Liver (tissue), 9 donors: Measurements from ENCODE around the gene TAF6L. TPM values are rescaled to one million over a fixed set of nuclear protein-coding genes. Genes with fewer than 3 reads are reported as not detected.
A peak's percentile ranks its signal among the peaks of the same experiment; 100 is the strongest.

Experiments
- DNase-seq: peaks from one replicate; pipeline ENCODE4 v3.0.0-alpha.2; 2017; ENCODE audit warnings: low spot score
- H3K27ac ChIP-seq, 2 donors: one replicate each; pipeline ENCODE4 v1.7.0; 2013; ENCODE audit warnings: inconsistent platforms in 2 of 2, low read length in 2 of 2, control low read depth in 1 of 2, low read depth in 1 of 2, mild to moderate bottlenecking in 1 of 2
- H3K27me3 ChIP-seq, 4 donors: one replicate each; pipeline versions ENCODE4 v1.6.1 to v1.7.0; 2013; ENCODE audit warnings: low read length in 3 of 4, inconsistent platforms in 1 of 4, mild to moderate bottlenecking in 1 of 4, moderate library complexity in 1 of 4; ENCODE audit not compliant: control insufficient read depth in 4 of 4, insufficient read depth in 4 of 4
- H3K36me3 ChIP-seq, 4 donors: one replicate each; pipeline versions ENCODE4 v1.6.1 to v1.7.0; 2013; ENCODE audit warnings: low read length in 3 of 4, mild to moderate bottlenecking in 3 of 4, low read depth in 1 of 4, moderate library complexity in 1 of 4; ENCODE audit not compliant: control insufficient read depth in 4 of 4, insufficient read depth in 3 of 4
- H3K4me1 ChIP-seq, 4 donors: one replicate each; pipeline versions ENCODE4 v1.6.1 to v1.7.0; 2013; ENCODE audit warnings: low read length in 3 of 4, mild to moderate bottlenecking in 3 of 4, moderate library complexity in 1 of 4; ENCODE audit not compliant: control insufficient read depth in 4 of 4, insufficient read depth in 4 of 4
- H3K4me3 ChIP-seq, 3 donors: one replicate each; pipeline versions ENCODE4 v1.6.1 to v1.7.0; 2013; ENCODE audit warnings: low read length in 3 of 3, control low read depth in 1 of 3, low read depth in 1 of 3, mild to moderate bottlenecking in 1 of 3
- H3K9ac ChIP-seq, 2 donors: one replicate each; pipeline ENCODE4 v1.7.0; 2013; ENCODE audit warnings: low read length in 2 of 2, mild to moderate bottlenecking in 2 of 2, moderate library complexity in 2 of 2, control low read depth in 1 of 2, low read depth in 1 of 2
- H3K9me3 ChIP-seq, 4 donors: one replicate each; pipeline versions ENCODE4 v1.6.1 to v1.7.0; 2013; ENCODE audit warnings: low read length in 3 of 4; ENCODE audit not compliant: control insufficient read depth in 4 of 4
- ATF3 ChIP-seq: IDR thresholded peaks from 2 replicates; pipeline ENCODE4 v1.6.1; 2016; ENCODE audit warnings: antibody characterized with exemption
- CTCF ChIP-seq: fragments of 150-350 bp; IDR thresholded peaks from 2 replicates; pipeline ENCODE4 v1.5.1; 2017; ENCODE audit warnings: improper control_type of control experiment, low read depth, low read length; ENCODE audit not compliant: missing input control
- EGR1 ChIP-seq, 2 donors: IDR thresholded peaks; 2 replicates each; pipeline ENCODE4 v1.6.1; 2016 to 2018; ENCODE audit warnings: antibody characterized with exemption in 2 of 2, low read depth in 2 of 2
- FOXA1 ChIP-seq: IDR thresholded peaks from 2 replicates; pipeline ENCODE4 v1.6.1; 2016; ENCODE audit warnings: antibody characterized with exemption
- FOXA2 ChIP-seq: IDR thresholded peaks from 2 replicates; pipeline ENCODE4 v1.6.1; 2016; ENCODE audit warnings: antibody characterized with exemption
- GABPA ChIP-seq, 2 donors: IDR thresholded peaks in 1 of 2; conservative IDR thresholded peaks in 1 of 2; 2 replicates each; pipeline ENCODE4 v1.6.1; 2016; ENCODE audit warnings: antibody characterized with exemption in 2 of 2, mild to moderate bottlenecking in 1 of 2, moderate library complexity in 1 of 2
- HNF4A ChIP-seq, 2 donors: conservative IDR thresholded peaks; 2 replicates each; pipeline ENCODE4 v1.6.1; 2016; ENCODE audit warnings: antibody characterized with exemption in 2 of 2, mild to moderate bottlenecking in 2 of 2
- HNF4G ChIP-seq: IDR thresholded peaks from 2 replicates; pipeline ENCODE4 v1.6.1; 2016; ENCODE audit warnings: antibody characterized with exemption
- JUND ChIP-seq, 2 donors: IDR thresholded peaks; 2 replicates each; pipeline ENCODE4 v1.6.1; 2016; ENCODE audit warnings: antibody characterized with exemption in 2 of 2
- MAX ChIP-seq: IDR thresholded peaks from 2 replicates; pipeline ENCODE4 v1.6.1; 2016; ENCODE audit warnings: antibody characterized with exemption
- NR2F2 ChIP-seq: IDR thresholded peaks from 2 replicates; pipeline ENCODE4 v1.6.1; 2016; ENCODE audit warnings: antibody characterized with exemption
- RAD21 ChIP-seq, 2 donors: IDR thresholded peaks; 2 replicates each; pipeline ENCODE4 v1.6.1; 2016; ENCODE audit warnings: antibody characterized with exemption in 2 of 2, mild to moderate bottlenecking in 2 of 2
- REST ChIP-seq: IDR thresholded peaks from 2 replicates; pipeline ENCODE4 v1.6.1; 2016; ENCODE audit warnings: antibody characterized with exemption, mild to moderate bottlenecking
- RXRA ChIP-seq, 2 donors: IDR thresholded peaks; 2 replicates each; pipeline ENCODE4 v1.6.1; 2017 to 2018; ENCODE audit warnings: antibody characterized with exemption in 2 of 2, mild to moderate bottlenecking in 1 of 2
- SP1 ChIP-seq: IDR thresholded peaks from 2 replicates; pipeline ENCODE4 v1.6.1; 2018; ENCODE audit warnings: antibody characterized with exemption, mild to moderate bottlenecking
- TAF1 ChIP-seq: conservative IDR thresholded peaks from 2 replicates; pipeline ENCODE4 v1.6.1; 2016; ENCODE audit warnings: antibody characterized with exemption, mild to moderate bottlenecking
- YY1 ChIP-seq: IDR thresholded peaks from 2 replicates; pipeline ENCODE4 v1.6.1; 2016; ENCODE audit warnings: antibody characterized with exemption, mild to moderate bottlenecking
- ZBTB33 ChIP-seq: IDR thresholded peaks from 2 replicates; pipeline ENCODE4 v1.6.1; 2016; ENCODE audit warnings: antibody characterized with exemption
- WGBS: extraction: QIAGEN DNeasy Blood & Tissue Kit; methylation state at CpG from one replicate; pipeline ENCODE4 v1.1.7; 2013; 5-methylcytosine and 5-hydroxymethylcytosine counted together
- polyA plus RNA-seq, 2 donors: library from polyadenylated mRNA; stranded (reverse) in 1 of 2; unstranded in 1 of 2; fragments of 200-250 nt in 1 of 2; fragments of >200 nt in 1 of 2; fragmentation: Nextera tagmentation in 1 of 2; extraction: Ambion mirVana in 1 of 2; gene quantifications; one replicate each; pipeline versions ENCODE4 v1.2.1 to v1.2.3, GENCODE V29; 2013 to 2015
- total RNA-seq, 2 donors: library from RNA; depleted of rRNA; stranded (reverse); fragments of >200 nt; gene quantifications; one replicate each; pipeline ENCODE4 v1.2.3, GENCODE V29; 2014
- donor health status: healthy.
- donor health status: healthy.
- donor health status: healthy.
- donor health status: healthy.
- donor health status: healthy.

TAF6L gene
- total and polyA plus RNA-seq, 4 donors, result 5.8 to 25.2 (median 10.6) TPM

GRCh38 chr11:62831520-62832335 lies 60.5 kb downstream of the TAF6L start, which contains the start of gene STX5:
TSS of gene STX5 (minus strand) at chr11:62832051. CDS start at chr11:62831243, 808 bp downstream.
- peaks cover 2 to 33% (median 27%) of the 10 kb centered on the region in 4 donors for H3K4me1 ChIP-seq
- H3K4me3 ChIP-seq, result peak within 1 kb of the TSS; percentile 89 to 97 (median 92)
- DNase-seq, result peak; percentile 100
- TF ChIP-seq ZBTB33 (peak; percentile 53), SP1 (peak; percentile 88), JUND (IDR thresholded peaks at IDR 0.05) (no peak), FOXA1 (no peak), TAF1 (peak; percentile 82), RAD21 (IDR thresholded peaks at IDR 0.05) (no peak), GABPA (IDR thresholded peaks at IDR 0.05 in 1 of 2, conservative IDR thresholded peaks at IDR 0.05 in 1 of 2) (peak; percentile 87 to 94), YY1 (no peak), ATF3 (no peak), HNF4G (no peak), REST (peak; percentile 84), MAX (no peak), RXRA (IDR thresholded peaks at IDR 0.05) (peak in 1 of 2 donors; percentile 30), HNF4A (conservative IDR thresholded peaks at IDR 0.05) (peak in 1 of 2 donors; percentile 7), CTCF (no peak), EGR1 (IDR thresholded peaks at IDR 0.05; ENCODE audit: low read depth in 2 of 2) (peak in 1 of 2 donors; percentile 19), FOXA2 (no peak), NR2F2 (no peak)
- peak within 1 kb of the TSS; percentile 80 to 86 for H3K9ac ChIP-seq
- H3K27me3 ChIP-seq, result no peaks in the 10 kb centered on the region
- peaks cover 6 to 40% (median 20%) of the 10 kb centered on the region in 4 donors for H3K36me3 ChIP-seq
- H3K27ac ChIP-seq, result peak within 1 kb of the TSS; percentile 95 to 97
- WGBS, result under 1% methylated on average over 65 of the region's 65 CpGs
- H3K9me3 ChIP-seq, result no peaks in the 10 kb centered on the region
